ENCODE results near the gene INHBC.
A peak's percentile ranks its signal among the peaks of the same experiment; 100 is the strongest.
"Not testable (repeated sequence)": the region's sequence is repeated elsewhere in the genome, so short reads cannot be mapped to it uniquely, and the experiment has no call there.

The INHBC gene

GRCh38 chr12:57431654-57432188 lies 2.9 kb upstream of the INHBC start:
- H3K4me3 Mint-ChIP-seq, result peak overlapping the region; percentile 90
- TF ChIP-seq CTCF (IDR thresholded peaks at IDR 0.05), result no peak
- H3K9me3 Mint-ChIP-seq, result no peaks in the 10 kb centered on the region
- peak overlapping the region; percentile 98 for H3K27ac Mint-ChIP-seq
- peaks cover 4% of the 10 kb centered on the region for H3K27me3 Mint-ChIP-seq (ENCODE audit: low read depth, poor library complexity)
- H3K36me3 Mint-ChIP-seq (ENCODE audit: low read depth), result peaks cover under 1% of the 10 kb centered on the region
- H3K4me1 Mint-ChIP-seq, result peaks cover 58% of the 10 kb centered on the region
- DNase-seq, result no peak

- Mint-ChIP-seq H3K9me3 (no peaks in the 10 kb centered on the region), H3K36me3 (ENCODE audit: low read depth) (no peaks in the 10 kb centered on the region), H3K27ac (no peak overlapping the region), H3K4me1 (peaks cover 47% of the 10 kb centered on the region), H3K4me3 (no peak overlapping the region), H3K27me3 (ENCODE audit: low read depth, poor library complexity) (peaks cover 4% of the 10 kb centered on the region)
- DNase-seq, result no peak
- TF ChIP-seq CTCF (IDR thresholded peaks at IDR 0.05), result no peak
Observed at GRCh38 chr12:57433370-57433769, 1.2 kb upstream of the INHBC start.

GRCh38 chr12:57435293-57435692 lies 709 bp downstream of the INHBC start:
- Mint-ChIP-seq H3K4me1 (peaks cover 31% of the 10 kb centered on the region), H3K9me3 (no peaks in the 10 kb centered on the region), H3K27ac (peak overlapping the region; percentile 93), H3K4me3 (no peak overlapping the region), H3K36me3 (ENCODE audit: low read depth) (no peaks in the 10 kb centered on the region), H3K27me3 (ENCODE audit: low read depth, poor library complexity) (peaks cover 4% of the 10 kb centered on the region)
- no peak for TF ChIP-seq CTCF (IDR thresholded peaks at IDR 0.05)
- DNase-seq, result no peak

GRCh38 chr12:57438400-57438799 lies 3.8 kb downstream of the INHBC start:
- no peak for DNase-seq
- TF ChIP-seq CTCF (IDR thresholded peaks at IDR 0.05), result no peak
- peaks cover 15% of the 10 kb centered on the region for H3K4me1 Mint-ChIP-seq
- peaks cover 9% of the 10 kb centered on the region for H3K36me3 Mint-ChIP-seq (ENCODE audit: low read depth)
- H3K27me3 Mint-ChIP-seq (ENCODE audit: low read depth, poor library complexity), result peaks cover 7% of the 10 kb centered on the region
- peaks cover 14% of the 10 kb centered on the region for H3K9me3 Mint-ChIP-seq
- no peak overlapping the region for H3K27ac Mint-ChIP-seq
- H3K4me3 Mint-ChIP-seq, result no peak overlapping the region

GRCh38 chr12:57439762-57440266 lies 5.2 kb downstream of the INHBC start:
- H3K27ac Mint-ChIP-seq, result no peak overlapping the region
- peaks cover 7% of the 10 kb centered on the region for H3K4me1 Mint-ChIP-seq
- DNase-seq, result no peak
- peaks cover 9% of the 10 kb centered on the region for H3K36me3 Mint-ChIP-seq (ENCODE audit: low read depth)
- H3K9me3 Mint-ChIP-seq, result peaks cover 14% of the 10 kb centered on the region
- H3K27me3 Mint-ChIP-seq (ENCODE audit: low read depth, poor library complexity), result peaks cover 7% of the 10 kb centered on the region
- no peak overlapping the region for H3K4me3 Mint-ChIP-seq
- TF ChIP-seq CTCF (IDR thresholded peaks at IDR 0.05), result no peak

- not testable (repeated sequence) for H3K4me3 Mint-ChIP-seq; H3K4me1 Mint-ChIP-seq; H3K27me3 Mint-ChIP-seq (ENCODE audit: low read depth, poor library complexity); H3K27ac Mint-ChIP-seq; DNase-seq; H3K36me3 Mint-ChIP-seq (ENCODE audit: low read depth)
- H3K9me3 Mint-ChIP-seq, result peaks cover 14% of the 10 kb centered on the region
Observed at GRCh38 chr12:57441393-57441792, 6.8 kb downstream of the INHBC start.

All from nephron progenitor cell (in vitro differentiated cells).